ENCODE results near the gene DIS3L2.

The DIS3L2 gene

DNA sequence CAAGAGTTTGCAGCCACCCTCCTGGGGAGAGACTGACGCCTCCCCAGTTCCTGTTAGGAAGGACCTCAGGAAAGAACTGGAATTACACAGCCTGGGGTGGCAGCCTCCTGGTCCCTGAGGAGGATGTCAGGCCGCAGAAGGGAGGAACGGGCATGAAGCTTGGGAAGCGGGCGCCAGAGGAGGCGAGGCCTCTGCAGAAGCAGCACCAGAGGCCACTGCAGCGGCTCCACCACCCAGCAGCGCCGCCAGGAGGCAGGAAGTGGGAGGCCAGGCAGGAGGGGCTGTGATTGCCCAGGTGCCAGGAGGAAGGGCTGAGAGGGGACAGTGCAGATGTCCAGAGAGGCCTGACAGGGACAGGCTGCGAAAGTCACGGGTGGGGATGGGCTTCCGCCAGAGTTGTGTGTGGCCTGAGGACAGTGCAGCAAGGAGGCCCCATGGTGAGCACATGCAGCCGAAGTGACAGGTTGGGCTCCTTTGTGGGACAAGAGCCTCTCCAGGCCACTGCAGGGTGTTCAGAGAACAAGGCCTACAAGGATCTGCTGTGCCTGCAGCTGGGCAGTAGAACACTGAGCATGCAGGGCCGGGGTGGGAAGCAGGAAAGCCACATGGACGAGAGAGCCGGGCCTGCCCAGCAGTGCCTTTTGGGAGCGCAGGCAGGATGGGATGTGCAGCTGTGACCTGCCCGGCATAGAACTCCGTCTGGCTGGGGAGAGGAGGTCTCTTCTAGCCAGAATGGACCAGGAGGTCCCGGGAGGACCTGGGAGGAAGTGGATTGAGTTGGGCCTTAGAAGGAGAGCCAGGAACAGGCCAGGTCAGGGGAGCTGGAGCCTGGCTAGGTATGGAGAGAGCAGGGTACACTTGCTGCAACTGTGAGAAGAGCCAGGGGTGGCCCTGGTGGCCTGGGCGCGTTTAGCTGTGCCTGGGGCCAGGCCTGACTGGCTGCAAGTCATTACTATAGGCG, 377.9 kb downstream of the DIS3L2 start:
- no peaks in the 10 kb centered on the region for H3K79me2 ChIP-seq (ENCODE audit: low read length)
- no peak overlapping the region for H2AFZ ChIP-seq (ENCODE audit: low read depth, low read length)
- H3K9ac ChIP-seq (ENCODE audit: low read length): no peak overlapping the region
- no peaks in the 10 kb centered on the region for H3K9me3 ChIP-seq (ENCODE audit: insufficient read depth, low read length)
- H4K20me1 ChIP-seq (ENCODE audit: insufficient read depth, low read length): no peaks in the 10 kb centered on the region
- no peak overlapping the region for H3K4me3 ChIP-seq (ENCODE audit: low read length)
- H3K27ac ChIP-seq (ENCODE audit: low read length): no peak overlapping the region
- H3K4me2 ChIP-seq (ENCODE audit: low read length): no peak overlapping the region
- H3K36me3 ChIP-seq (replicated peaks; ENCODE audit: low read depth, low read length): no peaks in the 10 kb centered on the region
- no peak for TF ChIP-seq EZH2phosphoT487 (IDR thresholded peaks at IDR 0.05; ENCODE audit: low read depth)
- no peak for TF ChIP-seq CTCF (IDR thresholded peaks at IDR 0.05; ENCODE audit: low read depth, low read length)
- no peaks in the 10 kb centered on the region for H3K27me3 ChIP-seq (ENCODE audit: low read depth, low read length)
- no peaks in the 10 kb centered on the region for H3K4me1 ChIP-seq (ENCODE audit: low read length)

DNA sequence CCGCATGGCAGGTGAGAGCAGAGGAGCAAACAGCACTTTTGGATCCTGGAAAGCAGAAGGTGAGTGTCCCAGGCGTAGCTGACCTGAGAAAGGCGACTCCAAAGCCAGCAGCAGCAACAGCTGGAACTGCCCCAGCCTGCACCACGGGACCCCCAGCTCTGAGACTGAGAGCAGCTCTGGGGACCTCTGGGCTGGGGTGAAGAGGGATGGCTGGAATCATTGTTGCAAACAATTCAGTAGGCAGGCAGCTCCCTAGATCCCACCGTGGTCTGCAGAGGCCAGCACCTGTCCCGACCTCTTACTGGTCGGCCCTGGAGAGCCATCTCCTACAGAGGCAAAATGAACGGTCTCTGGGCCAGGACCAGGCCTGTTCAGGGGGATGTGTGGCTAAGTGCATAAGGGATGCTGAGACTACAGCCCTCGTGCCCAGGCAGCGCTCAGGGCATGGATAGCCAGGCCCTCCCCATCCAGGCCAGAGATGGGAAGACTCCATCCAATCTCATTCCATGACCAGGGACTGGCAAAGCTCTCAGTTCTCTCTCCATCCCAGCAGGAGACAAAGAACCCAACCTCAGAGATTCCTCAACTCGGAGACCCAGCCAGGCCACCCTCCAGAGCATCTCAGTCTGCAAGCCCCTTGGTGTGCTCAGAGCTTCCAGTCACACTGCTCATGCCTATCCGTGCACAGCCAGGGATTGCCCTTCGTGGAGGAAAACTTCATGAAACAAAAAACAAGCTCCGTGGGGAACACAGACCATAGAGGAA, 378.8 kb downstream of the DIS3L2 start:
- no peaks in the 10 kb centered on the region for H3K27me3 ChIP-seq (ENCODE audit: low read depth, low read length)
- H3K4me3 ChIP-seq (ENCODE audit: low read length): no peak overlapping the region
- no peaks in the 10 kb centered on the region for H3K79me2 ChIP-seq (ENCODE audit: low read length)
- H3K9ac ChIP-seq (ENCODE audit: low read length): no peak overlapping the region
- H3K4me1 ChIP-seq (ENCODE audit: low read length): no peaks in the 10 kb centered on the region
- H4K20me1 ChIP-seq (ENCODE audit: insufficient read depth, low read length): no peaks in the 10 kb centered on the region
- H3K36me3 ChIP-seq (replicated peaks; ENCODE audit: low read depth, low read length): no peaks in the 10 kb centered on the region
- H3K4me2 ChIP-seq (ENCODE audit: low read length): no peak overlapping the region
- TF ChIP-seq CTCF (IDR thresholded peaks at IDR 0.05; ENCODE audit: low read depth, low read length) (no peak), EZH2phosphoT487 (IDR thresholded peaks at IDR 0.05; ENCODE audit: low read depth) (no peak)
- H3K27ac ChIP-seq (ENCODE audit: low read length): no peak overlapping the region
- no peaks in the 10 kb centered on the region for H3K9me3 ChIP-seq (ENCODE audit: insufficient read depth, low read length)
- no peak overlapping the region for H2AFZ ChIP-seq (ENCODE audit: low read depth, low read length)

- no peaks in the 10 kb centered on the region for H3K79me2 ChIP-seq (ENCODE audit: low read length)
- H4K20me1 ChIP-seq (ENCODE audit: insufficient read depth, low read length): no peaks in the 10 kb centered on the region
- H3K27me3 ChIP-seq (ENCODE audit: low read depth, low read length): no peaks in the 10 kb centered on the region
- H2AFZ ChIP-seq (ENCODE audit: low read depth, low read length): no peak overlapping the region
- no peak overlapping the region for H3K4me3 ChIP-seq (ENCODE audit: low read length)
- TF ChIP-seq EZH2phosphoT487 (IDR thresholded peaks at IDR 0.05; ENCODE audit: low read depth): no peak
- TF ChIP-seq CTCF (IDR thresholded peaks at IDR 0.05; ENCODE audit: low read depth, low read length): no peak
- no peak overlapping the region for H3K27ac ChIP-seq (ENCODE audit: low read length)
- H3K4me2 ChIP-seq (ENCODE audit: low read length): no peak overlapping the region
- H3K9ac ChIP-seq (ENCODE audit: low read length): no peak overlapping the region
- H3K9me3 ChIP-seq (ENCODE audit: insufficient read depth, low read length): no peaks in the 10 kb centered on the region
- no peaks in the 10 kb centered on the region for H3K36me3 ChIP-seq (replicated peaks; ENCODE audit: low read depth, low read length)
- H3K4me1 ChIP-seq (ENCODE audit: low read length): no peaks in the 10 kb centered on the region
Measured at GRCh38 chr2:232341061-232341738, 379.7 kb downstream of the DIS3L2 start.

GRCh38 chr2:232341739-232342126, 380.2 kb downstream of the DIS3L2 start:
- no peak overlapping the region for H3K27ac ChIP-seq (ENCODE audit: low read length)
- H3K27me3 ChIP-seq (ENCODE audit: low read depth, low read length): no peaks in the 10 kb centered on the region
- no peaks in the 10 kb centered on the region for H4K20me1 ChIP-seq (ENCODE audit: insufficient read depth, low read length)

More at GRCh38 chr2:232341739-232342126, 380.2 kb downstream of the DIS3L2 start:
- H3K79me2 ChIP-seq (ENCODE audit: low read length): no peaks in the 10 kb centered on the region
- H3K4me2 ChIP-seq (ENCODE audit: low read length): no peak overlapping the region
- no peaks in the 10 kb centered on the region for H3K4me1 ChIP-seq (ENCODE audit: low read length)
- no peaks in the 10 kb centered on the region for H3K36me3 ChIP-seq (replicated peaks; ENCODE audit: low read depth, low read length)
- no peak overlapping the region for H3K9ac ChIP-seq (ENCODE audit: low read length)
- H2AFZ ChIP-seq (ENCODE audit: low read depth, low read length): no peak overlapping the region
- TF ChIP-seq EZH2phosphoT487 (IDR thresholded peaks at IDR 0.05; ENCODE audit: low read depth) (no peak), CTCF (IDR thresholded peaks at IDR 0.05; ENCODE audit: low read depth, low read length) (no peak)
- no peaks in the 10 kb centered on the region for H3K9me3 ChIP-seq (ENCODE audit: insufficient read depth, low read length)
- no peak overlapping the region for H3K4me3 ChIP-seq (ENCODE audit: low read length)

All from OCI-LY3 (cell line).